ENCODE data around the gene NAA15.

DNA sequence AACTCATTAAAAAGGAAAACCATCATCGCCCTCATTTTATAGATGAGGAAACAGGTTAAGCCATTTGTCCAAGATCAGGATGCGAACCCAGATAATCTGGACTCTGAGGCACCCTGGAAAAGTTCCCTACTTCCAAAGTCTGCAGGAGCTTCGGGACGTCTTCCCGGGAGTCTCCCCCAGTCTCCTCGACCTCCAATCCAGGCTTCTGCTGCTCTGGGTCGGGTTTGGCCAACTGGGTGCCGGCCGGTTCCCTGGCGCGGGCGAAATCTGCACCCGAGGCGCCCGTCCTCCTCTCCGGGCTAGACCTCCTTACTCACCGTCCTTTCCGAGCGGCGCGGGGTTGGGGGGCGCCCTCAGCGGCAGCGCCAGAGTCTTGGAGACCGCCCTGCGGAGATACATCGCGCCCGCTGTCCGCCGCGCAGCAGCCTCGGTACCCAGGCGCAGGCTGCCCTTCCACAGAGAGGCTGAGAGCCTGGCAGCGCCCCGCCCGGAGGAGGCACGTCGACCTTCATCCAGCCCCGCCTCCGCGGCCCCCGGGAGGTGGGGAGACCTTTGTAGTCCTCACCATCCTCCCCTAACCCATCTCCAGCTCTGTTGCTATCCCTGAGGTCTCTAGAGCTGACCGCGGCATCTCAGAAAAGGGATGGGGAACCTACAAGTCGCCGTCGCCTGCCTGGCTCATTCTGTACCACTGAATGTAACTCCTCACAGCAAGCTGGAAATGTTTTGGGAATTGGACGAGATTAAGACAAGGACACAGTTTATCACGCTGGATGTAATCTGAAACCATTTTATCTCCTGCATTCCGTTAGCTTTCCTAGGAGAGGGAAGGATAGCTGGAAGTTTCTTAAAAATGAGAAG is 21.3 kb upstream of the NAA15 start, which contains the start of gene MGARP:
- TF ChIP-seq, protein P1, sequence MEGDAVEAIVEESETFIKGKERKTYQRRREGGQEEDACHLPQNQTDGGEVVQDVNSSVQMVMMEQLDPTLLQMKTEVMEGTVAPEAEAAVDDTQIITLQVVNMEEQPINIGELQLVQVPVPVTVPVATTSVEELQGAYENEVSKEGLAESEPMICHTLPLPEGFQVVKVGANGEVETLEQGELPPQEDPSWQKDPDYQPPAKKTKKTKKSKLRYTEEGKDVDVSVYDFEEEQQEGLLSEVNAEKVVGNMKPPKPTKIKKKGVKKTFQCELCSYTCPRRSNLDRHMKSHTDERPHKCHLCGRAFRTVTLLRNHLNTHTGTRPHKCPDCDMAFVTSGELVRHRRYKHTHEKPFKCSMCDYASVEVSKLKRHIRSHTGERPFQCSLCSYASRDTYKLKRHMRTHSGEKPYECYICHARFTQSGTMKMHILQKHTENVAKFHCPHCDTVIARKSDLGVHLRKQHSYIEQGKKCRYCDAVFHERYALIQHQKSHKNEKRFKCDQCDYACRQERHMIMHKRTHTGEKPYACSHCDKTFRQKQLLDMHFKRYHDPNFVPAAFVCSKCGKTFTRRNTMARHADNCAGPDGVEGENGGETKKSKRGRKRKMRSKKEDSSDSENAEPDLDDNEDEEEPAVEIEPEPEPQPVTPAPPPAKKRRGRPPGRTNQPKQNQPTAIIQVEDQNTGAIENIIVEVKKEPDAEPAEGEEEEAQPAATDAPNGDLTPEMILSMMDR (IDR thresholded peaks at IDR 0.05): no peak
- TF ChIP-seq POLR2AphosphoS5 (IDR thresholded peaks at IDR 0.05; ENCODE audit: low read depth, low read length): no peak
- TF ChIP-seq SIN3A (IDR thresholded peaks at IDR 0.05; ENCODE audit: borderline replicate concordance, insufficient read depth, low read depth, low read length): no peak
- TF ChIP-seq, protein P2, sequence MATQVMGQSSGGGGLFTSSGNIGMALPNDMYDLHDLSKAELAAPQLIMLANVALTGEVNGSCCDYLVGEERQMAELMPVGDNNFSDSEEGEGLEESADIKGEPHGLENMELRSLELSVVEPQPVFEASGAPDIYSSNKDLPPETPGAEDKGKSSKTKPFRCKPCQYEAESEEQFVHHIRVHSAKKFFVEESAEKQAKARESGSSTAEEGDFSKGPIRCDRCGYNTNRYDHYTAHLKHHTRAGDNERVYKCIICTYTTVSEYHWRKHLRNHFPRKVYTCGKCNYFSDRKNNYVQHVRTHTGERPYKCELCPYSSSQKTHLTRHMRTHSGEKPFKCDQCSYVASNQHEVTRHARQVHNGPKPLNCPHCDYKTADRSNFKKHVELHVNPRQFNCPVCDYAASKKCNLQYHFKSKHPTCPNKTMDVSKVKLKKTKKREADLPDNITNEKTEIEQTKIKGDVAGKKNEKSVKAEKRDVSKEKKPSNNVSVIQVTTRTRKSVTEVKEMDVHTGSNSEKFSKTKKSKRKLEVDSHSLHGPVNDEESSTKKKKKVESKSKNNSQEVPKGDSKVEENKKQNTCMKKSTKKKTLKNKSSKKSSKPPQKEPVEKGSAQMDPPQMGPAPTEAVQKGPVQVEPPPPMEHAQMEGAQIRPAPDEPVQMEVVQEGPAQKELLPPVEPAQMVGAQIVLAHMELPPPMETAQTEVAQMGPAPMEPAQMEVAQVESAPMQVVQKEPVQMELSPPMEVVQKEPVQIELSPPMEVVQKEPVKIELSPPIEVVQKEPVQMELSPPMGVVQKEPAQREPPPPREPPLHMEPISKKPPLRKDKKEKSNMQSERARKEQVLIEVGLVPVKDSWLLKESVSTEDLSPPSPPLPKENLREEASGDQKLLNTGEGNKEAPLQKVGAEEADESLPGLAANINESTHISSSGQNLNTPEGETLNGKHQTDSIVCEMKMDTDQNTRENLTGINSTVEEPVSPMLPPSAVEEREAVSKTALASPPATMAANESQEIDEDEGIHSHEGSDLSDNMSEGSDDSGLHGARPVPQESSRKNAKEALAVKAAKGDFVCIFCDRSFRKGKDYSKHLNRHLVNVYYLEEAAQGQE (IDR thresholded peaks at IDR 0.05; ENCODE audit: insufficient read depth in 1 of 2, low read depth in 2 of 2, low read length in 1 of 2): no peak

Measured in Panc1 (cell line).